Embryonic facial prominence (tissue), 1 donor: ENCODE data around the gene CCDC97.
"Not testable (repeated sequence)": the region's sequence is repeated elsewhere in the genome, so short reads cannot be mapped to it uniquely, and the experiment has no call there.

Source experiments
- DNase-seq: peaks from one replicate; pipeline ENCODE4 v3.0.0-alpha.2; 2016; ENCODE audit errors: extremely low spot score

The CCDC97 gene

DNA sequence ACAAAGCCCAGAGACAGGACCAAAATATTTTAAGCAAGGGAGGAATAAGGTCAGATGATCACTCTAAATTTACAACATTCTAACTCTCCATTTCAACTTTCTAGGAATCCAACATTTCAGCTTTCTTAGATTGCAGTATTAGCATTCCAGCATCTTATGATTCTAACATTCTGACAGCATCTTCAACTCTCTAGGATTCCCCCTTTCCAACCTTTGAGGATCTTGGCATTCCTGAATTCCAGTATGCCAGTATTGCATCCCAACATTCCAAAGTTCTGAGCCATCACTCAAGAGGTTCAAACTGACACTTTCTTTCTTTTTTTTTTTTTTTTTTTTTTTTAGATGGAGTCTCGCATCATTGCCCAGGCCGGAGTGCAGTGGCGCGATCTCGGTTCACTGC, 30.0 kb downstream of the CCDC97 start:
- no peak for DNase-seq

DNA sequence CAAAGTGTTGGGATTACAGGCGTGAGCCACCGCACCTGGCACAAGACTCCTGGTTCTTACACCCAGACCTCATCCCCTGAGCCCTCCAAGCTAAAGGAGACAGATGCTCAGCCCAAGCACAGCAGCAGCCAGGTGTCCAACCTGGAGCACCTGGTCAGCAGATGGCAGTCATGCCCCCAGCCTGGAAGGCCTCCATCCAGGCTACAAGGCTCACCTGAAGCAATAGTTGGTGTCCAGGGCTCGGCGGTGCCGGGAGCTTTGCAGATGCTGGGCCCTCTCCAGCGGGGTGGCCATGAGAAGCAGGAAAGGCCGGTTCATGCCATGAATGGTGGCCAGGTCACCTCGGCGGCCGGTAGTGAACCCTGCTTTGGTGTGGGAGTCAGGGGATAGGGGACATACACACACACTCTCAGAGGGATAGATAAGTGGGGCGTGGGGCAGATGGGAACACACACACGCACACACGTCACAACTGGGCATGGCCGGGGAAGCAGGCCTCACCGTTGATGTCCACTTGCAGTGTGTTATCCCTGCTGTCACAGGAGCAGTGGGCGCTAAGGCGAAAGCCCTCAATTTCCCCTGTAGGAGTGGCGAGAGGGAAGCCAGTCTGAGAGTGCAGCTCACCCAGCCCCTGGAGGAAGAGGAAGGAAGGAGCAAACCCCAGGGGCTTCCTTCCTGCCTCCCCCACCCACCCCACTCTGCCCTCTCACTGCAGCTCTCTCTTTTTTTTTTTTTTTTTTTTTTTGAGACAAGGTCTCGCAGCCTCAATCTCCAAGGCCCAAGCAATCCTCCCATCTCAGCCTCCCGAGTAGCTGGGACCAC, 31.9 kb downstream of the CCDC97 start:
- DNase-seq: no peak

DNA sequence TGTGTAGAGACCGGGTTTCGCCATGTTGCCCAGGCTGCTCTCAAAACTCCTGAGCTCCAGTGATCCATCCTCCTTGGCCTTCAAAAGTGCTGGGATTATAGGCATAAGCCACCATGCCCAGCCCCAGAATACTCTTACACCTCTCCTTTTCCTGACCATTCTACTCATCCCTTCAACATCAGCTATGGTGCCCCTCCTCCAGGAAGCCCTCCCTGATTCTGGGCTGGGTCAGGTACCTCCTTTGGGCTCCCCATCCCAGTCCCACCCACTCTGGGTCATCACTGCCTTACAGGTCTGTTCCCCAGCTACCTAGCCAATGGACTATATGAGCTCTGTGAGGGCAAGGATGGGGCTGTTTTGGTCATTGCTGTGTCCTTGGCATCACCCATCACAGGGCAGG, 34.2 kb downstream of the CCDC97 start:
- DNase-seq: no peak

DNA sequence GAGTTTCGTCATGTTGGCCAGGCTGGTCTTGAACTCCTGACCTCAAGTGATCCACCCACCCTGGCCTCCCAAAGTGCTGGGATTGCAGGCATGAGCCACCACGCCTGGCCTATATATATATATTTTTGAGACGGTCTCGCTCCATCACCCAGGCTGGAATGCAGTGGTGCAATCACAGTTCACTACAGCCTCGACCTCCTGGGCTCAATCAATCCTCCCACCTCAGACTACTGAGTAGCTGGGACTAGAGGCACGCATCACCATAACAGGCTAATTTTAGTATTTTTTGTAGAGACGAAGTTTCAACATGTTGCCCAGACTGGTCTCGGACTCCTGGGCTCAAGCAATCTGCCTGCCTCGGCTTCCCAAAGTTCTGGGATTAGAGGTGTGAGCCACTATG, 36.9 kb downstream of the CCDC97 start:
- DNase-seq: not testable (repeated sequence)

DNA sequence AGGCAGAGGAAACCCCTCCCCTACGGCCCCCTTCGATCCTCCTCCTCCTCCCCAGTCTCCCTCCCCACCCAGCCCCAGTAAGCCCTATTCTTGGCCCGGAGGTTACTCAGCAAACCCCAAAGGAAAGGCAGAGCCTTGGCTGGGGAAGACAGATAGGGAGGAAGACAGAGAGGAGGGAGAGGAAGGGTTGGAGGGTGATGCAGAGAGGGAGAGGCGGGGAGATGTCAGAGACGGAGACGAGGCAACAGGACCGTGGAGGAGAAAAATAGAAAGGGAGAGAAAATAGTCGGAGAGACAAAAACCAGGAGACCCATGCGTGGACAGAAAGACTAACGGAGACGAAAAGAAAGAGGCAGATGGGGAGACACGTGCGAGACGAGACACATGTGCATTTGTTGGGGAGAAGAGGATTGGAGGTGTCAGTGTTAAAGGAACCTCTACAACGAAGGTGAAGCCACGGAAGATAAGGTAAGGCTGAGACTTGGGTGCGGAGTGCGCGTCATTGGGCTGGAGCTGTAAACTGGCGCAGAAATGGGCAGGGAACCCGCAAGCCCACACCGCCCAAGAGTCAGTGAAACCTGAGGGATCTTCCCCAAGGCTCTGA, 40.9 kb downstream of the CCDC97 start:
- no peak for DNase-seq

DNA sequence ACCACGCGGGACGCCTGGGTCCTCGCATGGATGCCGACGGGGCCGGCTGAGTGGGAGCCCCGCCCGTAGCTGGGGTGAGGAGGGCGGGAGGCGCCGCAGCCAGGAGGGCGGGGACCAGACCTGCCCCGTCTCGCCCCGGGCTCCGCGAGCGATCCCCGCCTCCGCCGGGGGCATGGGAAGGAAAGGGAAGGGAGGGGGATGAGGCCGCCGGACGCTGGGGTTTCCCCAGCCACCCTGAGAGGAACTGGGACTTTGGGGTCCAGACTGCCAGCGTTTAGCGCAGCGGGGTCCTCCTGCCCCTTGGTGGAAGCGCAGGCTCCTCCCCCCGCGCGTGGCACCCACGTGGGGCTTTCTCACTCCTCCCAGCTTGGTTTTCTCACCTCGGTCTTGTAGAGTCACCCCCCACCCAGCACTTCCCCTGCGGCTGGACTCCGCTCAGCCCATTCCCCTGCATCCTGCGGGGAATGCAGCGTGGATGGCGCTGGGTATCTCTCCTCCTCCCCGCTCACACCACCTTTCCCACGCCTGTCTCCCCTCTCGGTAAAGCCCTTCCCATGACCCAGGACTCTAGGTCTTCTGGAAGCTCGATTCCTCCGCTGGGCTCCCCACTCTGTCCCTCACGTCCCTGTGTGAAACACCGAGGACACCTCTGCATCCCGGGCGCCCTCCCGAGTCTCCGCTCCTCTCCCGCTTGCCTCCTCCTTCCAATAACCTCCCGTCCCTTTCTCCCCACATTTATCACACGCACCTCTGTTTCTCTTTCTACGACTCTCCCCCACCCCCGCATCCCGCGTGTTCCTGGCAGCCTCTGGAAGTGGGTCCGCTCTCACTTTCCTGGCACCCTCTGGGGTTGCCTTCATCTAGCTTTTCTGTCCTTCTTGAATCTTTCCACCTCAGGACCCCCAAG, 41.6 kb downstream of the CCDC97 start:
- DNase-seq: no peak

DNA sequence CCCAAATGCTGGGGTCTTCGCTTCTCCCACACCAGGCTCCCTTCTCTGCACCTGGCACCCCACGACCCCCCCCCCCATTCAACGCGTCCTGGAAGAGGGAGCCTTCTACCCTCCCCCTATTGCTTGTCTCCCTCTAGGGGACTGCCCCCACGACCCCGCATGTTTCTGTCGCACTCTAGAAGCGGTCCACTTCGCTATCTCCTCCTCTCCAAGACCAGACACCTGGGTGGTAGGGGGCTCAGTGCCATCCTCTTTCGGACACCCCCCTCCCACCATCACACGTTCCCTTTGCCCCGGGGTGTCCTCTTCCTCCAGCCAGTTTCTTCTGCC, 42.3 kb downstream of the CCDC97 start:
- no peak for DNase-seq

DNA sequence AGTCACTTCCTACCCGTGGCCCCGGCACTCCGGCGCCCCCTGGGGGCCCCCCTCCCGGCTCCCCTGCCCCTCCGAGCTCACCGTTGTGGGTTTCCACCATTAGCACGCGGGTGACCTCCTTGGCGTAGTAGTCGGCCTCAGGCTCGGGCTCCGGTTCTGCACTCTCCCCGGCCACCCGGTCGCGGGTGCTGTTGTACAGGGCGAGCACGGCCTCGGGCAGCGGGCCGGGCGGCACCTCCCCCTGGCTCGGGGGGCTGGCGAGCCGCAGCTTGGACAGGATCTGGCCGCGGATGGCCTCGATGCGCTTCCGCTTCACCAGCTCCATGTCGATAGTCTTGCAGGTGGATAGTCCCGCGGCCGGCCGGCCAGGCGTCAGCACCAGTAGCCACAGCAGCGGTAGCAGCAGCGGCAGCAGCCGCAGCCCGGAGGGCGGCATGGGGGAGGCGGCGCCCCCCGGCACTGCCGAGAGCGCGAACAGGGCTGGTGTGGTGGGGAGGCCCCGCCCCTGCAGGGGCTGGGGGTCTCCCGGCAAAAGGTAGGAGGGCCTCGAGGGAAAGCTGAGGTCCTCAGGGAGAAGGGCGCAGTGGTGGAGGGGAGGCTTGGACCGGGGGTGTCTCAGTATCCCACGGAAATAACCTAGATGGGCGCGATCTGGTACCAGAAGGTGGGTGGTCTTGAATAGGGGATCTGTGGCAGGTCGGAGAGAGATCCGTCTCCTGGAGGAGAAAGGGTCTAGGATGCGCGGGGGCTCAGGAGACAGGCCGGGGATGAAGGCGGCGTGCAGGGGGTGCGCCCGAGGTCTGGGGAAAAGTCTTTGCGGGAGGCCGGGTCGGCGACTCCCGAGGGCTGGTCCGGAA, 42.9 kb downstream of the CCDC97 start:
- DNase-seq: no peak

DNA sequence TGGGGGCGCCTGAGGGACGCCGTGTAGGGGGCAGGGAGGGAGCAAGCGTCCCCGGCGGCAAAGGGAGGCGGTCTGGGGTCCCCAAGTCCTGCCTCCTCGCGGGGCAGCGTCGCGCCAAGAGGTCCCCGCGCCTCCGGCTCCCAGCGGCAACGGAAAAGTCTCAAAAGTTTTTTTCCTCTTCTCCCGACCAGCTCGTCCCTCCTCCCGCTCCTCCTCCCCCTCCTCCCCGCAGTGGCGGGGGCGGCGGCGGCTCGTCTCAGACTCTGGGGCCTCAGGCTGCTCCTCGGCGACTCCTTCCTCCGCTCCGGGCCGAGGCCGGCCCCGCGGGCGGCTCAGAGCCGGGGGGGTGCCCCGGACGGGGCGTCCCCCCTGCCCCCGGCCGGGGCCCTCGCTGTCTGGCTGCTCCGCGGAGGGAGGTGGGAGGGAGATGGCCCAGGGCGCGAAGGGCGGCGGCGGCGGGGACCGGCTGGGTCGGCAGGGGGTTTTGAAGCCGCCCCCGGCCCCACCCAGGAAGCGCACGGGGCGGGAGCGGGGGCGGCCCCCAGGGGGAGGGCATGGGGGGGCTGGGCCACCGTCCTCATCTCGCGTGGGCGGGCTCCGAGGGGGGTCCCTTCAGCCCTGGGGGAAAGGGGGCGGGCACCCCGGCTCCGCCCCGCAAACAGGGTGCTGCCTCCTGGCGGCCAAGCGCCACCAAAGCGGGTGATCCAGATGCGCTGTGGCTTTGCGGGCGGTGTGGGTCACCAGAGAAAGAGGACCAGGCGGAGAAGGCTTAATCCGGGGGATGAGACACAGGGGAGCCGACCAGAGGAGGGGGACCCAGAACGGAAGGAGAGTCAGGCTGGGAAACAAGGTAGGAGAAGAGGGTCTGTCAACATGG, 43.7 kb downstream of the CCDC97 start, which contains the start of gene TGFB1:
Gene TGFB1, minus strand, starts transcription at position 457 of the 877 bp plus-strand sequence. CDS start 878 bp downstream, outside the sequence.
- DNase-seq: no peak

DNA sequence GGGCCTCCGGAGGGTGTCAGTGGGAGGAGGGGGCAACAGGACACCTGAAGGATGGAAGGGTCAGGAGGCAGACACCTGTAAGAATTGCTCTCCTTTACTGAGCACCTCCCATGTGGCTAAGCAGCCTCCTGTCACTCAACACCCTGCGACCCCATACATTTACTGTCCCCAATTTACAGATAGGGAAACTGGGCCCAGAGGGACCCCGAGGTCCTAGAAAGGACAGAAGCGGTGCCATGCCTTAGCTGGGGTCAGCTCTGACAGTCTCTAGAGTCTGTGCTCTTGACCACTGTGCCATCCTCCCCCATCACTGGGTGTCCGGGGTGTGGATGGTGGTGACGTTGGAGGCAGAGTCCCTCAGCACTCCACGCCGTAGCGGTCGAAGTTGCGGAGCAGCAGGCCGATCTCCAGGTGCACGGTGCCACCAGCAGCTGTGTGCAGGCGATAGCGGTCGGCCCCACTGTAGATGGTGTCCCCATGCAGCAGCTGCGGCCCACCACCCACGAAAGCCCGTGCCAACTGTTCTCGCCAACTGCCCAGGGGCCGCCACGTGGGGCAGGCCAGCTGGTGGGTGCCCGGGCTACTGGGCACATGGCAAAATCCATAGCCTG, 44.5 kb downstream of the CCDC97 start:
- no peak for DNase-seq

DNA sequence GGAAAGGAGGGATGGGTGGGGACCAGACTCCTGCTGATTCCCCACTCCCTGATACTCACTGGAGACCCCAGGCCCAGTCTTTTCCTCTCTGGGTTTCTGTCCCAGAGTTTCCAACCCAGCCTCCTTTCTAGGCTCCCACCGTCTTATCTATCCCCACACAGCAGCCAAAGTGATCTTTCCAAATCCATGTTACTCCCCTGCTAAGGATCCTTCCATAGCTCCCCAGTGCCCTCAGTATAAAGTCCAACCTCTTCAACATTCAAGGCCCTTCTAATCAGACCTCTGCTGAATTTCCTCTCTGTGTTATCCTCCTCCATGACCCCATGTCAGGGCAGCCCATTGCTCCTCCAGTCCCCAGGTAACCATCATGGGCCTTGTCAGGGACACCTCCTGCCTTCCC, 45.1 kb downstream of the CCDC97 start:
- DNase-seq: no peak

DNA sequence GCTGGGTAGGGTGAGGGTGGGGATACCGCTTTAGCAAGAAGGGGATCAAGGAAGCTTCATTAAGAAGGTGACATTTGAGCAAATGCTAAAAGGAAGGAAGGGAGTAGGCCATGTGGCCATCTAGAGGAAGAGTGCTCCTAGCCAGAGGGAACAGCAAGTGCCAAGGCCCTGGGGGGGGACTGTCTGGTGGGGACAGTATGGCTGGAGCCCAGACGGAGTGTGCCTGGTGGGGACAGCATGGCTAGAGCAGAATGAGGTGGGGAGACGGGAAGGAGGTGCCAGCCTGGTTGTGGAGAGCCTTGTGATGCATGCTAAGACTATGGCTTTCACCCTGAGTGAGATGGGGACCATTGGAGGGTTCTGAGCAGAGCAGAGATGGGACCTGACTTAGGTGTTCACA, 45.8 kb downstream of the CCDC97 start:
- DNase-seq: no peak

DNA sequence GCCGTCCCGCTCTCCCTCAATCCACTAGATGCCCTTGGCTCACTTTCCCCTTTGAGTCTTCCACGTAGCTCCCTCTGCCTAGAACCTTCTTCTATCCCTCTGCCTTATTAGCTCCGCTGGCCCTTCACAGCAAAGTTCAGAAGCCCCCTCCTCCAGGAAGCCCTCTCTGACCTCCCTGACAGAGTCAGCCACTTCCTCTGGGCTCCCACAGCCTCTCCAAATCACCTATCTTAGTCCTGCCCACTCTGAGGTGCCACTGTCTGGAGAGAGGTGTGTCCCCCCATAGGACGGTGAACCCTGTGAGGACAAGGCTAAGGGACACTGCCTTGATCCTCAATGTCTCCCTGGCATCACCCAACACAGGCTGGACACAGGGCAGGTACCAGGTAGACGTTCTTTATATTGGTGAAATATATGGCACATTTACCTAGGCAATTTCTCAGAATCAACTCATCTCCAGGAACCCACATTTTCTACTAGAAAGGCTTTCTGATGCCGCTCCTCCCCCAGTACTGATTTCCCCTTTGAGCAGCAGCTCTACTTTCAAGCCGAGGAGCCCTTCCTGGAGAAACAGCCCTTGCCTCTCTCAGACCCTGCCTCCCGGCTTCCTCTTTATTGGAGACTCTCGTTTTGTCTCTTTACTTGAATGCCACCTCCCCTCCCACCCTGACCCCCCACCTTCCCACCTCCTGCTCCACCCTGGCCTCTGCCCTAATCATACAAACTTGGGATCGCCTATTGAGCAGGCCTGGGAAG, 47.2 kb downstream of the CCDC97 start:
- no peak for DNase-seq

DNA sequence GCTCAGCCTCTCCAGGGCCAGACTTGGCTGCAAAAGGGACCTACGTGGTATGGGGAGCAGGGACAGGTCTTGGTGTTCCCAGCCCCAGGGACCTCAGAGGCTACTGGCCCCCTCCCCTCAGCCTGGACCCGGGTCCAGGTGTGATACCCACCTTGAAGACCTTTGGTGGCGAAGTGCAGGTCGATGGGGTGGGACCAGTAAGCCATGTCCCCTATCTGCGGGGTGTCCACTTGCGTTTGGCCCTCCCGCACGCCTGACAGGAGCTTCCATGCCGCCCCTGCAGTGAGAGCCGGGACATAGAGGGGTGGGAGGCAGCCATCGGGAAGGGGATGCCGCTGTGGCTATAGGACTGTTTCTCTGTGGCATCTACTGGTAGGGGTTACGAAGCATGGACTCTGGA, 47.8 kb downstream of the CCDC97 start:
- no peak for DNase-seq

DNA sequence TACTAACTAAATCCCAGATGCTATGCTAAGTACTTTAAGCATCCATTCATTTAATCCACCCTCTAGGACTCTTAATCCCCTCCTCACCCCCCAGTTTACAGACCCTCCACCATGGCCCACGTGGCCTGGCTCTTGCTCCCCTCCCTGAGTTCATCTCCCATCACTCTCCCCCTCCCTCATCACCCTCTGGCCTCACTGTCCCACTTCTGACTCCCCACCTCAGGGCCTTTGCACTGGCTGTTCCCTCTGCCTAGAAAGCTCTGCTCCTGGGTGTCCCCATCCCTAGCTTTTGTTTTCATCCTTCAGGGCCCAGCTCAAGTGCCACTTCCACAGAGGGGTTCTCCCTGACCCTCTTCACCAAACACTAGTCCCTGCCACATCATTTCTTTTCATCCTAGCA, 49.8 kb downstream of the CCDC97 start:
- DNase-seq: no peak

DNA sequence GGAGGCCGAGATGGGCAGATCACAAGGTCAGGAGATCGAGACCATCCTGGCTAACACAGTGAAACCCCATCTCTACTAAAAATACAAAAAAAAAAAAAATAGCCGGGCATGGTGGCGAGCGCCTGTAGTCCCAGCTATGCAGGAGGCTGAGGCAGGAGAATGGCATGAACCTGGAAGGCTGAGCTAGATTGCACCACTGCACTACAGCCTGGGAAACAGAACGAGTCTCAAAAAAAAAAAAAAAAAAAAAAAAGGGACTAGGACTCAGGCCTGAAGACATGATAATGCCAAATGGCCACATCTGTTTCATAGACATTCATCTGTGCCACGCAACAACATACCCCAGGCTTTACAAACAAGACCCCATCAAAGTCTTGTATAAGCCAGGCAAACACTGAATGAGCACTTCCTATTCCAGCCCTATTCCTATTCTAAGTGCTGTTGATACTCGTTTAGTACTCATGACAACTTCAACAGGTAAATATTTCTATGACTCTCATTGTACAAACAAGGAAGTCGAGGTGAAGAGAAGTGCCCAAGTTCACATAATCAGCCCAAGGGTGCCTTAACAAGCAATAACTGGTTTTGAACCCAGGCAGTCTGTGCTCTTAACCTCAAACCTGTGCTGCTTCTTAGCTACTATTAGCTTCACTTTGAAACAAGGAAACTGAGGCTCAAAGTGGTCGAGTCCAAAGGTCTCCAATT, 52.3 kb downstream of the CCDC97 start:
- no peak for DNase-seq

DNA sequence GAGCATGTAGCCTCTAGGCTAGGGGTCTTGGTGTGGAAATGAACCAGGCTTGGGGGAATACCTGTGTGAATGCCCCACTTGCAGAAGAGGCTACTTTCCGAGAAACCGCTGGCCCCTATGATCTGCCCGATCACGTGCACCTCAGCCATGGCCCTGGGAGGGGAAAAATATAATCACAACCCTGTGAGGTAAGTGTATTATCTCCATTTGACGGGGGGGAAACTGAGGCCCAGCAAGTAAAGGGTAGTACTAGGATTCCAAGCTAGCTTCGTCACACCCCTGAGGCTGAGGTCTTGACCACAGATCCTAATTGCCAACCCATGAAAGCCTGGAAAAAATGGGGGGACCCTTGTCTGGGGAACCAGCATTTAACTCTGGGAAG, 53.4 kb downstream of the CCDC97 start:
- no peak for DNase-seq

DNA sequence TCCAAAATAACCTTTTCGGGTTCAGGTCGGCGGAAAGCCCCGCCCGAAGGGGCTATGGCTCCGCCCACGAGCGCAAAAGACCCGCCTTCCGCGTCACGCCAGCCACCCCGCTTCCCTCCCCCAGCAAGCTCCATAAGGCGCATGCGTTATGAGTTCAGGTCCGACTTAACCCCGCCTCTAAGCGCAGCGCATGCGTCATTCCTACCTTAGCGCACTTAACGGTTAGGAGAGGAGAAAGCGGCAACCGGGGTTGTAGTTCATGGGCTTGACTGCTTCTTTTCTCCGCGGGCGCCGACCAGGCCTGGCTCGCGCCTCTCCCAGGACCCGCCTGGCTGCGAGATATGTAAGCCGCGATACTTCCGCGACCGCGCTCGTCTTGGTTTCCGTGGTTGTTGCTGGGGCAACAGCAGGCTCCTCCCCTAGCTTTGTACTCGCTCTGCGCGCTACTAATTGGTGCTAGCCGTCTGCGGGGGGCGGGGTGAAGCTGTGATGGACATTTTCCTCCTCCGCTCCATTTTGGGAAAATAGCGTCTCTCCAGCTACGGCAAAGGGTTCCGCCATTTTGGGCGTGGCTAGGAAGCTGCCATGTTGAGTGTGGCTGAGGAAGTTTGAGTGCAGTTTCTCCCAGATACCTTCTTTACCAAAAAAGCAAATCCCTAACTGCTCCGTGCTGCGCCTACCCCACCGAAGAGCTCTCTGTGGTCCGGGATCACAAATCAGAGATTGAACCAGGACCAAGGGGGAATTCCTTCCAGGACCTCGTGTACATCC, 54.0 kb downstream of the CCDC97 start, which contains the start of gene B9D2:
Gene B9D2, minus strand, starts transcription at position 397 of the 771 bp plus-strand sequence. CDS start 630 bp downstream, outside the sequence.
- peak; percentile 97 for DNase-seq
